HCT116 (cell line): Measurements from ENCODE around the gene CYP26B1. TPM values are rescaled to one million over a fixed set of nuclear protein-coding genes. Genes with fewer than 3 reads are reported as not detected.

Source experiments
- ATAC-seq: fragments of 200-7000 bp; cut with Tn5 transposase; 2 replicates; pipeline ENCODE4 v1.9.1; 2020; ENCODE audit warnings: mild to moderate bottlenecking, moderate library complexity
- BruUV-seq: library from RNA; stranded (reverse); fragments of 400-500 nt; replicated peaks from 2 replicates; lab custom pipeline; 2021; lab: Mats Ljungman, UMichigan
- CTCF ChIA-PET: fragments of 300-600 bp; sonication (Branson Sonifier 250); formaldehyde crosslinking; loops from one replicate; lab custom pipeline; 2021; ENCODE audit warnings: antibody characterized with exemption; lab: Charles Lee
- POLR2A ChIA-PET: fragments of 300-600, 350-600 bp; sonication (Branson Sonifier 250); formaldehyde crosslinking; loops from one replicate; lab custom pipeline; 2021; ENCODE audit warnings: antibody characterized with exemption; lab: Charles Lee
- RAD21 ChIA-PET, 2 experiments: fragments of 300-600 bp; sonication (Branson Sonifier 250); formaldehyde crosslinking; loops; one replicate each; lab custom pipeline; 2023; ENCODE audit warnings: low total read pairs in 2 of 2; ENCODE audit not compliant: uncharacterized antibody in 2 of 2, unreplicated experiment in 2 of 2, low non-redundant PET in 1 of 2; lab: Charles Lee
- DNase-seq: peaks from one replicate; pipeline ENCODE4 v3.0.0-alpha.2; 2010; ENCODE audit warnings: low read depth, low spot score
- H2AFZ ChIP-seq: fragments of 200-600 bp; shearing (Covaris generic), sonication (generic); 2 replicates; pipeline ENCODE4 v1.6.1; 2017; ENCODE audit warnings: low read depth, mixed run types, mixed read lengths, antibody characterized with exemption, low read length; ENCODE audit not compliant: poor library complexity, severe bottlenecking
- H3K27ac ChIP-seq: 2 replicates; pipeline ENCODE4 v1.5.1; 2012; ENCODE audit warnings: low read depth, low read length
- H3K27me3 ChIP-seq: fragments of 200-600 bp; sonication (generic); 2 replicates; pipeline ENCODE4 v1.6.1; 2016; ENCODE audit warnings: mixed run types, low read length, mixed read lengths; ENCODE audit not compliant: insufficient read depth
- H3K36me3 ChIP-seq, 2 experiments: fragments of 200-500 bp in 1 of 2; fragments of 200-600 bp in 1 of 2; sonication (Bioruptor generic) in 1 of 2; sonication (generic) in 1 of 2; 2 replicates each; pipeline versions ENCODE4 v1.5.1 to v1.6.1; 2014 to 2016; ENCODE audit warnings: low read length in 2 of 2, inconsistent platforms in 1 of 2, mixed read lengths in 1 of 2, mixed run types in 1 of 2; ENCODE audit not compliant: insufficient read depth in 2 of 2, control insufficient read depth in 1 of 2
- H3K4me1 ChIP-seq, 2 experiments: fragments of 200-600 bp in 1 of 2; sonication (generic) in 1 of 2; 2 replicates each; pipeline versions ENCODE4 v1.5.1 to v1.6.1; 2012 to 2017; ENCODE audit warnings: low read length in 2 of 2, inconsistent platforms in 1 of 2, mild to moderate bottlenecking in 1 of 2, mixed read lengths in 1 of 2, mixed run types in 1 of 2, moderate library complexity in 1 of 2; ENCODE audit not compliant: insufficient read depth in 2 of 2, control insufficient read depth in 1 of 2
- H3K4me2 ChIP-seq: fragments of 200-600 bp; sonication (generic); 2 replicates; pipeline ENCODE4 v1.6.1; 2017; ENCODE audit warnings: mixed run types, low read length, mixed read lengths
- H3K4me3 ChIP-seq, 2 experiments: fragments of 200-600 bp in 1 of 2; sonication (generic) in 1 of 2; replicated peaks in 1 of 2; 2 replicates each; pipeline ENCODE4 v1.5.1; 2011 to 2016; ENCODE audit warnings: low read length in 2 of 2, control low read depth in 1 of 2, low read depth in 1 of 2, mild to moderate bottlenecking in 1 of 2, mixed read lengths in 1 of 2, mixed run types in 1 of 2
- H3K79me2 ChIP-seq: fragments of 200-600 bp; sonication (generic); 2 replicates; pipeline ENCODE4 v1.6.1; 2017; ENCODE audit warnings: mild to moderate bottlenecking, mixed run types, low read length, moderate library complexity, mixed read lengths; ENCODE audit not compliant: insufficient read depth
- H3K9ac ChIP-seq: fragments of 200-600 bp; sonication (generic); 2 replicates; pipeline ENCODE4 v1.6.1; 2016; ENCODE audit warnings: low read length, mixed read lengths
- H3K9me2 ChIP-seq: fragments of 200-600 bp; sonication (generic), shearing (Covaris generic); 2 replicates; pipeline ENCODE4 v1.6.1; 2017; ENCODE audit warnings: mixed run types, mild to moderate bottlenecking, moderate library complexity; ENCODE audit not compliant: insufficient read depth
- H3K9me3 ChIP-seq, 2 experiments: fragments of 200-500 bp in 1 of 2; fragments of 200-600 bp in 1 of 2; sonication (Bioruptor generic) in 1 of 2; sonication (generic) in 1 of 2; 2 replicates each; pipeline ENCODE4 v1.6.1; 2014 to 2017; ENCODE audit warnings: low read length in 2 of 2, mixed read lengths in 2 of 2, inconsistent platforms in 1 of 2, low read depth in 1 of 2, mild to moderate bottlenecking in 1 of 2, mixed run types in 1 of 2, moderate library complexity in 1 of 2; ENCODE audit not compliant: control insufficient read depth in 1 of 2, insufficient read depth in 1 of 2
- H4K20me1 ChIP-seq: fragments of 200-600 bp; sonication (generic), shearing (Covaris generic); 2 replicates; pipeline ENCODE4 v1.6.1; 2017; ENCODE audit warnings: mixed run types, mild to moderate bottlenecking, moderate library complexity; ENCODE audit not compliant: insufficient read depth
- CBX3 ChIP-seq: IDR thresholded peaks from 2 replicates; pipeline ENCODE4 v1.6.1; 2012; ENCODE audit warnings: low read depth
- EZH2 ChIP-seq: fragments of 200-600 bp; sonication (generic); IDR thresholded peaks from 2 replicates; pipeline ENCODE4 v1.6.1; 2017; ENCODE audit warnings: antibody characterized with exemption, mixed run types
- EZH2phosphoT487 ChIP-seq: fragments of 200-600 bp; IDR thresholded peaks from 2 replicates; pipeline ENCODE4 v1.6.1; 2018; ENCODE audit warnings: antibody characterized with exemption, borderline replicate concordance
- SIN3A ChIP-seq: IDR thresholded peaks from 2 replicates; pipeline ENCODE4 v1.6.1; 2012; ENCODE audit warnings: low read depth
- ZNF274 ChIP-seq: fragments of 200-500 bp; sonication (Bioruptor generic); IDR thresholded peaks from 2 replicates; pipeline ENCODE4 v1.6.1; 2014; ENCODE audit warnings: mild to moderate bottlenecking, low read depth, low read length, inconsistent platforms
- intact Hi-C: fragments of 100-400 bp; cut with micrococcal nuclease; formaldehyde crosslinking; loops from 2 replicates; pipeline ENCODE4 v1.10.0; 2022
- total RNA-seq: library from RNA; stranded (reverse); gene quantifications from one replicate; pipeline ENCODE4 v1.2.1, GENCODE V29; 2021; ENCODE audit not compliant: unreplicated experiment
- TF ChIP-seq, protein P1 (sequence below): IDR thresholded peaks from 2 replicates; pipeline ENCODE4 v1.6.1; 2011; ENCODE audit warnings: mild to moderate bottlenecking, low read length, moderate library complexity; ENCODE audit not compliant: insufficient replicate concordance; ENCODE audit errors: extremely low read depth
- TF ChIP-seq, protein P2 (sequence below): IDR thresholded peaks from 2 replicates; pipeline ENCODE4 v1.6.1; 2012; ENCODE audit warnings: low read depth
- TF ChIP-seq, protein P3 (sequence below): IDR thresholded peaks from 2 replicates; pipeline ENCODE4 v1.6.1; 2012

CYP26B1 gene
- total RNA-seq, 1 experiment from 2014 or later, result 21.1 TPM

DNA sequence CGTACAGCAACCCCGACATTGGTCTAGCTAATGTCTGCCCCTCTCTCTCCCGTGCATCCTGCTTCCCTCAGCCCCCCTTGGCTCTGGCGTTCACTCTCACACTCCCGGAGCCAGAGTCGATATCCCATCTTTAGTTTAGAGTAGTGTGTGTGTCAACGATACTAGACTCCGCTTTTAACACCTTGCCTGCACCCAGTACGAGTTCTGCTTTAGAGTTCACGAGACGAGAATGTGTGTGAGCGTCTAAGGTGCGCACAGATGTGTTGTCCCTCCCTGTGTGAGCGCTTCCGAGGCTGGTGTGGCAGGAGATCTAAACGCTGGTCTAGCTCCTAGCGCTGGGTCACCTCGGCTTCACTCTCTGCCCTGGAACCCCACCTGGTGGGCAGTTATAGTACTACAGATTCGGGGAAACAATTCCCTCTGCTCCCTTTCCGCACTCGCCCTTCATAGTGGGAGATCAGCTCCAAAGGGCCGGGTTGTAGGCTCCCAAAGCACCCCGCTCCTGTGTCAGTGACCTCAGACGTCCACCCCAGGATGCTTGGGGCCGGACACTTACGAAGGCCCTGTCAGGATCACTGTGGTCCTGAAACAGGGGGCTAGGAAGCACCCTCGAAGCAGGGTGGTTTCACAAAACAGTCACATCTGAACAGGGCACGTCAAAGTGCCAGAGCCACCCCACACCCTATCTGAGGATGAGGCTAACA, 2.6 kb upstream of the CYP26B1 start (continued):
- TF ChIP-seq, protein P1, sequence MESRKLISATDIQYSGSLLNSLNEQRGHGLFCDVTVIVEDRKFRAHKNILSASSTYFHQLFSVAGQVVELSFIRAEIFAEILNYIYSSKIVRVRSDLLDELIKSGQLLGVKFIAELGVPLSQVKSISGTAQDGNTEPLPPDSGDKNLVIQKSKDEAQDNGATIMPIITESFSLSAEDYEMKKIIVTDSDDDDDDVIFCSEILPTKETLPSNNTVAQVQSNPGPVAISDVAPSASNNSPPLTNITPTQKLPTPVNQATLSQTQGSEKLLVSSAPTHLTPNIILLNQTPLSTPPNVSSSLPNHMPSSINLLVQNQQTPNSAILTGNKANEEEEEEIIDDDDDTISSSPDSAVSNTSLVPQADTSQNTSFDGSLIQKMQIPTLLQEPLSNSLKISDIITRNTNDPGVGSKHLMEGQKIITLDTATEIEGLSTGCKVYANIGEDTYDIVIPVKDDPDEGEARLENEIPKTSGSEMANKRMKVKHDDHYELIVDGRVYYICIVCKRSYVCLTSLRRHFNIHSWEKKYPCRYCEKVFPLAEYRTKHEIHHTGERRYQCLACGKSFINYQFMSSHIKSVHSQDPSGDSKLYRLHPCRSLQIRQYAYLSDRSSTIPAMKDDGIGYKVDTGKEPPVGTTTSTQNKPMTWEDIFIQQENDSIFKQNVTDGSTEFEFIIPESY, result no peak

DNA sequence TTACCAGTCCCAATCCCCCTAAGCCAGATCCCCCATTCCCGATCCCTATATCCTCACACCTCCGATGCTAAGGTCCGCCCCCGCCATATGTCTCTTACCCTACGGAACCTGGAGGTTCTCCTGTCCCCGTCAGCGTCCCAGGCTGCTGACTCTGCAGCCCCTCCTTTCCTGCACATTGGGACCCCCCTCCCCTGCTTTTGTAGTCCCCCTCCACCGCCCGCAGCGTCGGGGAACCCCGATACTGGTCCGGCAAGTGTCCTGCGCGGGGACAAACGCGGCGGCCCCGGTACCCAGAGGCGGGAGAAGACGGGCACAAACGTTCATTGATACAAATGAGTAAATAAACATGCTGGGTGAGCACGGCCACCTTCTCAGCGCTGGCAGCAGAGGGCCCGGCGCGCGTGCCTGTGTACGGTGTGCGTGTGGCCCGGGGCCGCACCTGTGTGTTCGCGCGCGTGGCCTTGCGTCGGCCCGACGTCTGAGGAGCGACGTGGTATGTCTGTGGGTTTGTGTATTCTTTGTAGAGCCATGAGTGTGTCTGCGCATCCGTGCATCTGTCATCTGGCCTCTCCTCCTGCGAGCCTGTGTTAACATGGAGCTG, 2.0 kb upstream of the CYP26B1 start:
- H3K4me3 ChIP-seq, result peak overlapping the region in 1 of 2 experiments; percentile 56; a peak in 1 of 4 replicates
- H3K9ac ChIP-seq, result no peak overlapping the region
- no peaks in the 10 kb centered on the region for H3K27me3 ChIP-seq
- TF ChIP-seq, protein P2, sequence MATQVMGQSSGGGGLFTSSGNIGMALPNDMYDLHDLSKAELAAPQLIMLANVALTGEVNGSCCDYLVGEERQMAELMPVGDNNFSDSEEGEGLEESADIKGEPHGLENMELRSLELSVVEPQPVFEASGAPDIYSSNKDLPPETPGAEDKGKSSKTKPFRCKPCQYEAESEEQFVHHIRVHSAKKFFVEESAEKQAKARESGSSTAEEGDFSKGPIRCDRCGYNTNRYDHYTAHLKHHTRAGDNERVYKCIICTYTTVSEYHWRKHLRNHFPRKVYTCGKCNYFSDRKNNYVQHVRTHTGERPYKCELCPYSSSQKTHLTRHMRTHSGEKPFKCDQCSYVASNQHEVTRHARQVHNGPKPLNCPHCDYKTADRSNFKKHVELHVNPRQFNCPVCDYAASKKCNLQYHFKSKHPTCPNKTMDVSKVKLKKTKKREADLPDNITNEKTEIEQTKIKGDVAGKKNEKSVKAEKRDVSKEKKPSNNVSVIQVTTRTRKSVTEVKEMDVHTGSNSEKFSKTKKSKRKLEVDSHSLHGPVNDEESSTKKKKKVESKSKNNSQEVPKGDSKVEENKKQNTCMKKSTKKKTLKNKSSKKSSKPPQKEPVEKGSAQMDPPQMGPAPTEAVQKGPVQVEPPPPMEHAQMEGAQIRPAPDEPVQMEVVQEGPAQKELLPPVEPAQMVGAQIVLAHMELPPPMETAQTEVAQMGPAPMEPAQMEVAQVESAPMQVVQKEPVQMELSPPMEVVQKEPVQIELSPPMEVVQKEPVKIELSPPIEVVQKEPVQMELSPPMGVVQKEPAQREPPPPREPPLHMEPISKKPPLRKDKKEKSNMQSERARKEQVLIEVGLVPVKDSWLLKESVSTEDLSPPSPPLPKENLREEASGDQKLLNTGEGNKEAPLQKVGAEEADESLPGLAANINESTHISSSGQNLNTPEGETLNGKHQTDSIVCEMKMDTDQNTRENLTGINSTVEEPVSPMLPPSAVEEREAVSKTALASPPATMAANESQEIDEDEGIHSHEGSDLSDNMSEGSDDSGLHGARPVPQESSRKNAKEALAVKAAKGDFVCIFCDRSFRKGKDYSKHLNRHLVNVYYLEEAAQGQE, result no peak
- TF ChIP-seq EZH2, result no peak
- TF ChIP-seq, protein P1, result no peak
- no peak for TF ChIP-seq ZNF274
- TF ChIP-seq SIN3A, result no peak
- TF ChIP-seq, protein P3, sequence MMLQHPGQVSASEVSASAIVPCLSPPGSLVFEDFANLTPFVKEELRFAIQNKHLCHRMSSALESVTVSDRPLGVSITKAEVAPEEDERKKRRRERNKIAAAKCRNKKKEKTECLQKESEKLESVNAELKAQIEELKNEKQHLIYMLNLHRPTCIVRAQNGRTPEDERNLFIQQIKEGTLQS, result no peak
- no peak for TF ChIP-seq CBX3
- TF ChIP-seq EZH2phosphoT487, result no peak
- H3K4me2 ChIP-seq, result peak overlapping the region; percentile 81
- H4K20me1 ChIP-seq, result no peaks in the 10 kb centered on the region
- H3K4me1 ChIP-seq, result peaks cover 11 to 35% of the 10 kb centered on the region in 2 experiments; a peak in 3 of 4 replicates
- H3K36me3 ChIP-seq, result no peaks in the 10 kb centered on the region
- CTCF ChIA-PET, result interaction anchor here (0.6 to 2.1 kb wide), 33 partner anchors 11 to 713 kb away, joined by 3 to 39 read pairs (median 4); no protein-coding TSS in a partner anchor
- no peak for ATAC-seq
- H2AFZ ChIP-seq, result no peak overlapping the region
- H3K27ac ChIP-seq, result no peak overlapping the region
- RAD21 ChIA-PET, result interaction anchor here (0.7 to 1.9 kb wide), 13 partner anchors 154 to 601 kb away, joined by 3 to 15 read pairs (median 4); no protein-coding TSS in a partner anchor
- DNase-seq, result no peak
- BruUV-seq, result no TSS peak
- intact Hi-C loops, result loop anchor here (1.0 to 5.0 kb wide), 7 partner anchors 225 to 601 kb away; no protein-coding TSS in a partner anchor
- no peaks in the 10 kb centered on the region for H3K79me2 ChIP-seq
- no peaks in the 10 kb centered on the region for H3K9me2 ChIP-seq
- no peaks in the 10 kb centered on the region for H3K9me3 ChIP-seq
- POLR2A ChIA-PET, result interaction anchor here (1.1 kb wide), 1 partner anchor 352 kb away, joined by 3 read pairs; no protein-coding TSS in a partner anchor
